Epithelial cell of prostate (primary cell): Measurements from ENCODE around the gene LGALS8.
"Not testable (repeated sequence)": the region's sequence is repeated elsewhere in the genome, so short reads cannot be mapped to it uniquely, and the experiment has no call there.

ENCODE experiments used
- DNase-seq: peaks from one replicate; pipeline ENCODE4 v3.0.0-alpha.2; 2011; ENCODE audit warnings: low read depth, low spot score
- H3K27ac ChIP-seq: fragments of 450-650 bp; 2 replicates; pipeline ENCODE4 v1.5.1; 2017; ENCODE audit warnings: mild to moderate bottlenecking

The LGALS8 gene

GRCh38 chr1:236577041-236577440 lies 53.3 kb downstream of the LGALS8 start:
- DNase-seq, H3K27ac ChIP-seq: not testable (repeated sequence)

- no peak overlapping the region for H3K27ac ChIP-seq
- no peak for DNase-seq
These were observed 54.9 kb downstream of the LGALS8 start for GRCh38 chr1:236578661-236579060.

- not testable (repeated sequence) for H3K27ac ChIP-seq, DNase-seq
These were observed 56.6 kb downstream of the LGALS8 start for GRCh38 chr1:236580404-236580803.

- no peak overlapping the region for H3K27ac ChIP-seq
- no peak for DNase-seq
These were observed 57.7 kb downstream of the LGALS8 start for GRCh38 chr1:236581528-236581927.

GRCh38 chr1:236589531-236589930 lies 65.7 kb downstream of the LGALS8 start:
- DNase-seq, result no peak

GRCh38 chr1:236590553-236591150 lies 66.9 kb downstream of the LGALS8 start:
- no peak for DNase-seq
- no peak overlapping the region for H3K27ac ChIP-seq

More at GRCh38 chr1:236589531-236589930, 65.7 kb downstream of the LGALS8 start:
- no peak overlapping the region for H3K27ac ChIP-seq

- DNase-seq, result no peak
- no peak overlapping the region for H3K27ac ChIP-seq
These were observed 78.4 kb downstream of the LGALS8 start for GRCh38 chr1:236602171-236602570.
